GM18517 (cell line): ENCODE measurements around the gene NPS.

Source experiments
- ATAC-seq: cut with Tn5 transposase; IDR thresholded peaks from one replicate; pipeline ENCODE4 v1.9.1; 2021; ENCODE audit warnings: mild to moderate bottlenecking, moderate library complexity; ENCODE audit not compliant: unreplicated experiment

The NPS gene

GRCh38 chr10:127556916-127557315 is 7.8 kb downstream of the NPS start:
- no peak for ATAC-seq

- no peak for ATAC-seq
Measured at GRCh38 chr10:127561647-127562046, 12.5 kb downstream of the NPS start.

DNA sequence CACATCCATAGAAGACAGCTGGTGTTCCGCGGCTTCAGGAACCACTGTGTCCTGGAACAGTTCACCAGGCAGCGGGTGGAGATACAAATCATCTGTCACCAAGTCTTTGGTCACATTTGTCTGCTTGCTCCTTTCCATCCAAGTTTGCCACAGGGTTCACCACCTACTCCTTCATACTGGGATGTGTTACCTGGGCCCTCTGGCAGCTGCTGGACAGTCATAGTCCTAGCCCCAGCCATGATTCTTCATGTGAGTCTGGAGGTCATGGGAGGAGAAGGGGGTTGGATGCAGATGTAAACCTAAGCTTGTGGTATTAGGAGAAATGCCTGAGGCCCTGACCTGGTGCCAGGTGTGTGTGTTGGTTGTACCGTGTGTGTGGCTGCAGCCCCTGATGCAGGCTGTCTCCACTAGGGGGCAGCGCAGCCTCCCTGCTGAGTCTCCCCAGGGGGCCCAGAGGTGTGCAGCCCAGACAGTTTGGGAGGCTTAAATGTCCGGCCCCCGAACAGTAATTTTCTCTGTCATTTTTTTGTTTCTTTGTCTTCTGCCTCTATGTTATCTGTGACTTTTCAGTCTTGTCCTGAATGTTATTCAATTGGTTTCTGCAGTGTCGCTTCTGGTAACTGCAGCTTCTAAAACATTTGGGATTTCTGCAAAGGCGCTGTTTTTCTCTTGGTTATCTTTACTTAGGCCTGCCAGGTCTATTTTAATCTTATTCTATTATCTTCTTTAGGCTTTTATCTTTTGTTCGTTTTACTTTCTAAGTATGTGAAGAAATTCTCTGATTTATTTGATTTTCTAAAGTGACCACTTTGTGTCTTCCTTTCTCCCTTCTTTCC is 14.8 kb downstream of the NPS start:
- peak; percentile 53 for ATAC-seq

GRCh38 chr10:127564644-127565043 is 15.5 kb downstream of the NPS start:
- no peak for ATAC-seq

DNA sequence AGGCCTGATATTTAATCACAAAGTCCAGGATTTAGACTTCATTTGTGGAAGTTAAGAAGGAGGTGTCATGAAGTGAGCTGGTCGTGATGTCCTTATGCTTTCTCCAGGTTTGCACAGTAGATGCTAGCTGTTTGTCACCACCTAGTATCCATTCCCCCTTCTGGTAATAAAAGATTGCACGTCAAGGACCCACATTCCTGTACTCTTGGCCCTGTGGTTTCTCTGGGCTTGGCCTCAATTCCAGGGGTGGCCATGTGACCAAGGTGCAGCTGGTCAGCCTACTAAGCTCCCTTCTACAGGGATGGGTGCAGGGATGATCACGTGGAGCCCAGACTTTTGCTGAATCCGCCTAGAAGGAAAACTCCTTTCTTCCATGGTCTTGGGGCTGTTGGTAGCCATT is 16.5 kb downstream of the NPS start:
- no peak for ATAC-seq

DNA sequence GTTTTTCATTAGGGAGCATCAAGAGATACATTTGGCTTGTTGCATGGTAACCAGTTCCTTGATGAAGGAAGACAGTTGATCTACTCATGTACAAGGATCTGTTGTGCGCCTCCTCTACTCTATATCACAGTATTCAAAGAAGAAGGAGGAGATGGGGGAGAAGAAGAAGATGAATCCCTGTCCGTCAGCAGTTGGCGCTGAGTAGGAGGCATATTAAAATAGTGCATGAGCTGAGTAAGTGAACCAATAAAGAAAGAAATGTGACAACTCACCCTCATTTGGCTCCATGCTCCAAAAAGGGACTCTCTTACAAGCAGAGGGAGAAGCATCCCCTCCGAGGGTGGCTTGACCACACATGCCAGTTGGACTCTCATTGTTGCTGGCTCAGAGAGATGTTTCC is 20.1 kb downstream of the NPS start:
- no peak for ATAC-seq

- no peak for ATAC-seq
Measured at GRCh38 chr10:127570036-127570435, 20.9 kb downstream of the NPS start.

DNA sequence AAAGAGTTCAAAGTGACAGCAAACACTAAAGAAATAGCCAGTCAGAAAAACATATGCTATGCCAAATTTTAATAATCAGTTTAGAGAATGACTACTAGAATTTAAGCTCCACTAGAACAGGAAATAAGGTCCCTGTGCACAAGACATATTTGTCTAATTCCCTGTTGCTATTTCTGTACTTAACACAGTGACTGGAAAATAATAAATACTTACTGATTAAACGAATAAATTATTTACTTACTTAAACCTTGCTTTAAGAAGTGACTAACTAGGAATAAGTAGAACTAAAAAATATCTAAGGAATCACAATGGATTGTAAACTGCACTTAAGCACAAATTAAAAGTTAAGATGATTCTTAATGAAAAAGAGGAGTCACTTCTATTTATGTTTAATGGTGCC is 22.3 kb downstream of the NPS start:
- no peak for ATAC-seq

DNA sequence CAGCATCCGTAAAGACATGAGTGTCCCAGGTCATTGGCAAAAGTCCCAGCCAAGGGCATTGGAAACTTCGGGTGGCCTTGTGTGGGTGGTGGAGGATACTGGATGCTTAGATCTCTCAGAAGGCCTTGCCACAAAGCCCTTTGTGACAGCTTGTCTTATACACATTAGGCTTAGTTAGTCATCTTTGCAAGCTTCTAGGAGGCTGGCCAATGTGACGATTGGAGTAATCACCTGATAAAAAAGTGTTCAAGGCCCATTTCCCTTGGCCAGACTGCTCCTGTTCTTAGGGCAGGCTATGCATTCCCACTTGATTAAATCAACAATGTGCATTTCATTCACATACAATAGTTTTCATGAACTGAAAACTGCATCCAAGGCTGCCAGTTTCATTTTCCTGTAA is 26.9 kb downstream of the NPS start:
- no peak for ATAC-seq

- ATAC-seq = no peak
Measured at GRCh38 chr10:127576740-127577161, 27.6 kb downstream of the NPS start.

- no peak for ATAC-seq
Measured at GRCh38 chr10:127577376-127578258, 28.5 kb downstream of the NPS start.

DNA sequence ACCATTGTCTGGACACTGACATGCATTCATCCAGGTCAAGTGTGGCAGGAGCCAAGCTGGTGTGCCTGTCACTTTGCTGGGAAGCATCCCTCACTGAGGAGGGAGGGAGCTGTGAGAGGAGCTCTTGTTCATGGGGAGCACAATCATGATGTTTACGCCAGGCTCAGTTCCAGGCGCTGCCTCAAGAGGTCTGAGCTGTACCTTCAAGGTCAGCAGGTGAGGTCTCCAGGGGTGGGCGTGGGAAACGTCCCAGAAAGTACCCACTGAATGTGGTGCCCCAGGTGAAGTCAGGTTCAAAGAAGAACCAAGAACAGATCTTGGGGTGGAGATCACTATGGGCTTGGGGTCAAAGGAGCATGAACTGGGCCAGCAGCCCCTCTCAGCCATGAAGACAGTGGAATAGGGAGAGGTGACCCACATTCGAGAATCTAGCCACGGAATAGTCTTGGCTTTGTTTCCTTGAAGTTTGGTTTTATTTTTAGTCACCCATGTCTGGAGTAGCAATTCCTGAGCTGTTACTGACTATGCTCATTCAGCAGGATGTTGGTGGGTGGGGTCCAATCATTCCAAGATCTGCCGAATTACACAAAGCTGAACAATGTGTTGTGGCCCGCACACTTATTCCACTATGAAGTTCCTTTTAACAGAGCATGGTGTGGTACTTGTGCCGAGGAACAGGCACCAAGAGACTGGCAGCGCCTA is 29.3 kb downstream of the NPS start:
- ATAC-seq = no peak

DNA sequence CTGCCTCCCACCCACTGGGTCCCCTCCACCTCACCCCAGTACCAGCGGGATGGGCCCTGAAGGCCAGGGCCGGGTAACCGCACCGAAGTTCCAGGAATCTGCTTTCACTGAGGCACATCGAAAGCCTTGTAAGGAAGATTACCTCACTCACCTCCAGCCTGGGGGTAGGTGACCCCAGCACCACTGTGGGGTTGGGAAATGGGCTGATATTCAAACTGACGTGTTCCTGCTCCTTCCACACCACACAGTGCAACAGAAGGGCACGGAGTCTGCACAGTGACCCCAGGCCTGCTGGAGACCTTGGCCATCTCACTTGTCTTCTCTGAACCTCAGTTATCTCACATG is 29.8 kb downstream of the NPS start:
- ATAC-seq = no peak

- no peak for ATAC-seq
Measured at GRCh38 chr10:127579640-127580039, 30.5 kb downstream of the NPS start.

- no peak for ATAC-seq
Measured at GRCh38 chr10:127580822-127581221, 31.7 kb downstream of the NPS start.

- no peak for ATAC-seq
Measured at GRCh38 chr10:127585519-127586023, 36.5 kb downstream of the NPS start.

DNA sequence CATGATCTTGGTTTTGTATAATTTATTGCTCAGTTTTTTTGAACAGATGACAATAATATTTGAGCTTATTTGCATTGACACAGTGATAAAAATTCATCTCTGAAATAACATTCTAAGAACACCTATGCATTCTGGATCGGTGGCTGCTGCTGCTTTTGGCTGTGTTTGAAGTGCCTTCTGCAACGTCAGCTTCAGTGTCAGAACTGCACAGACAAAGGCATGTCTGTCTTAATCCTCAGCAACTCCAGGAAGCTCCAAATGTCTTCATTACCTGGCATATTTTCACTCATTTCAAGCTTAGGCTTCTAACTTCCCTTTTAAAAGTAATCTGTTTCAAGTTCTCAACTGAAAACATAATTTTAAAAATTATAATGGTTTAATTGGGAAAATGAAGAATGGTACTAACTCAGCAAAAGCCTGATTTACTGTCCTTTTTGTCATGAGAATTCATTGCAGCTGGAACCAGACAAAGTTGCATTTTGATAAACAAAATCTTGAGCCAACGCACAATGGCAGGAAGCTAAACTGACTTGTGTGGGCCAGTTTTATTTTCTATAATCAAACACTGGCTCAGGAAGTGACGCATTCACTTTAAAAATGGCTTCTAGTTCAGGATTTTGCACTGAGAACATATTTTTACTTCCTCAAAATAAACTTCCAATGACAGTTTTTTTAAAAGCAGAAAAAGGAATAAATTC is 38.7 kb downstream of the NPS start:
- no peak for ATAC-seq

DNA sequence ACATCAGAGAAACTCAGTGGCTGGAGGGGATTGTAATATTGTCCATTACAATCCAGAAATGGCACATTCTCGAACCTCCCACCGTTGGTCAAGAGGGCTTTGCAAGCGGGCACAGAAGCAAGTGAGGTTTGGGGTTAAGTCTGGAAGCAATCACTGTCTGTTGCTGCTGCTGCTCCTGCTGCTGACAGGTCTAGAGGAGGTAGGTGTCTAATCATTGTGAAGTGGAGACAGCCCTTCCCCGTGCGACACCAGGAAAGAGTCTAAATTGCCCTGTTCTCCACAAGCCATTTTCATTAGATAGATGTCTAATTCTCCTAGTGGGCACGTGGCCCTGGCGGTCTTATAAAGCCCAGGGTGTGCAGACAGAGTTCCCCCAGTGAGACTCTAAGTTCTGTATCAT is 43.5 kb downstream of the NPS start:
- ATAC-seq = no peak

DNA sequence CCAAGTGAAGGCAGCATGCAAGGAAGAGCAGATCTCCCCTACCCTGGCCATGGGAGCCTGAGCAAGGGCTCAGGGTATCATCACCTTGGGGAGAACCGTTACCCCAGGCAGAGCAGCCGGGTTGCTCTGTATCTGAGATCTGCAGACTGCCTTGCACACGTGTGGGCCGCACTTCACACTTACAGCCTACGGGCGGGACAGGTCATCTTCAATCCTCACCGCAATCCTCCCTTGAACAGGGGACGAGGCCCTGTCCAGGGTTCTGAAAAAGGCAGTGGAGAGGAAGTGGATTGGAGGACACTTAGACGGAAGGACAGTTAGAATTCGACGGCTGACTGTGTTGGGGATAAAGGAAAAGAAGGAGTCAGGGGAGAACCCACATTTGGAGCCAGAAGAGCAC is 51.4 kb downstream of the NPS start:
- no peak for ATAC-seq
